ENCODE results near the gene AKAIN1. TPM values are rescaled to one million over a fixed set of nuclear protein-coding genes. Genes with fewer than 3 reads are reported as not detected.

The AKAIN1 gene
- total and polyA plus RNA-seq, 2 of the 8 experiments (the other 6 are each of a cell fraction or from before 2014, with no cell fraction given), result not detected

GRCh38 chr18:5093902-5094301 lies 103.2 kb downstream of the AKAIN1 start:
- no peak overlapping the region for H3K14ac ChIP-seq (ENCODE audit: insufficient read length)
- H3K36me3 ChIP-seq (ENCODE audit: control insufficient read depth in 2 of 4, insufficient read depth in 4 of 4, low read length in 3 of 4), result no peaks in the 10 kb centered on the region
- no peaks in the 10 kb centered on the region for H3K27me3 ChIP-seq (replicated peaks in 1 of 4; ENCODE audit: control insufficient read depth in 3 of 4, extremely low read depth in 1 of 4, insufficient read depth in 3 of 4, low read length in 3 of 4)
- no peak overlapping the region for H2BK5ac ChIP-seq (ENCODE audit: low read depth, low read length)
- H3K27ac ChIP-seq (ENCODE audit: low read depth, low read length), result no peak overlapping the region
- WGBS, 2 experiments (ENCODE audit: extremely low coverage in 1 of 2, insufficient coverage in 1 of 2, insufficient read length in 1 of 2, insufficient replicate concordance in 2 of 2, low coverage in 1 of 2, low lambda C conversion rate in 2 of 2, missing lambda C conversion rate in 1 of 2), result 93% methylated on average over 2 of the region's 2 CpGs; no CpG with 5 or more reads in 1 of the 2 experiments
- H3K56ac ChIP-seq (replicated peaks; ENCODE audit: insufficient read length, low read depth, low read length), result no peak overlapping the region
- no peak for FAIRE-seq
- POLR2A ChIA-PET (ENCODE audit: partially characterized antibody), result no interaction called here
- H3K79me2 ChIP-seq (ENCODE audit: control insufficient read depth in 1 of 2, insufficient read depth in 2 of 2, low read length in 2 of 2), result no peaks in the 10 kb centered on the region
- H3K18ac ChIP-seq (ENCODE audit: extremely low read depth, low read length), result no peak overlapping the region
- H3K23ac ChIP-seq (ENCODE audit: insufficient read length), result no peak overlapping the region
- H3K23me2 ChIP-seq (ENCODE audit: low read depth, low read length), result no peaks in the 10 kb centered on the region
- H3K4ac ChIP-seq (replicated peaks; ENCODE audit: insufficient read length, low read depth, low read length), result no peak overlapping the region
- peaks cover 0 to 7% (median 6%) of the 10 kb centered on the region in 4 experiments; a peak in 4 of 7 replicates for H3K4me1 ChIP-seq (replicated peaks in 1 of 4; ENCODE audit: control insufficient read depth in 3 of 4, insufficient read depth in 4 of 4, low read length in 3 of 4)
- no peak overlapping the region for H4K91ac ChIP-seq (replicated peaks; ENCODE audit: insufficient read length, low read length)
- H4K5ac ChIP-seq (ENCODE audit: insufficient read length, low read depth, low read length), result no peak overlapping the region
- CTCF ChIA-PET (ENCODE audit: partially characterized antibody), result interaction anchor here (1.0 kb wide), 1 partner anchor 15 kb away, joined by 3 read pairs; no protein-coding TSS in a partner anchor
- no peak for DNase-seq (ENCODE audit: low read depth in 1 of 2, low spot score in 2 of 2)
- H4K20me1 ChIP-seq (replicated peaks in 1 of 2; ENCODE audit: control insufficient read depth in 1 of 2, insufficient read depth in 2 of 2, low read length in 2 of 2), result no peaks in the 10 kb centered on the region
- H2BK120ac ChIP-seq (replicated peaks; ENCODE audit: low read depth, low read length), result no peak overlapping the region
- H3K79me1 ChIP-seq (ENCODE audit: low read depth, low read length), result no peaks in the 10 kb centered on the region
- H2AFZ ChIP-seq (ENCODE audit: low read length), result no peak overlapping the region
- H3K4me2 ChIP-seq (ENCODE audit: insufficient read depth in 1 of 2, low read depth in 2 of 2, low read length in 2 of 2), result no peak overlapping the region
- no peak overlapping the region for H2BK20ac ChIP-seq (ENCODE audit: low read length)
- no peak overlapping the region for H2BK15ac ChIP-seq (ENCODE audit: low read length)
- no peak overlapping the region for H2AK5ac ChIP-seq (ENCODE audit: low read depth, low read length)
- no peak overlapping the region for H3K9ac ChIP-seq (replicated peaks in 1 of 4; ENCODE audit: extremely low read depth in 1 of 4, low read depth in 3 of 4, low read length in 3 of 4)
- no peak overlapping the region for H4K8ac ChIP-seq (ENCODE audit: extremely low read depth, insufficient read depth, low read length)
- H2BK12ac ChIP-seq (ENCODE audit: low read depth, low read length), result no peak overlapping the region
- H3K9me3 ChIP-seq (ENCODE audit: insufficient read depth in 2 of 2, low read depth in 1 of 2, low read length in 1 of 2), result peaks cover 4 to 8% of the 10 kb centered on the region in 2 experiments; a peak in 2 of 4 replicates
- no peak overlapping the region for H3K4me3 ChIP-seq (ENCODE audit: extremely low read depth in 1 of 4, insufficient read depth in 2 of 4, low read depth in 3 of 4, low read length in 4 of 4)
- no peak for TF ChIP-seq EP300 (IDR thresholded peaks at IDR 0.05; ENCODE audit: borderline replicate concordance in 1 of 2, low read depth in 2 of 2, low read length in 2 of 2)
- TF ChIP-seq FOSL1 (IDR thresholded peaks at IDR 0.05; ENCODE audit: insufficient read depth, low read depth, low read length), result no peak
- no peak for TF ChIP-seq CREB1 (IDR thresholded peaks at IDR 0.05)
- no peak for TF ChIP-seq ATF2 (IDR thresholded peaks at IDR 0.05; ENCODE audit: low read length)
- TF ChIP-seq KDM4A (IDR thresholded peaks at IDR 0.05; ENCODE audit: low read depth, low read length, severe bottlenecking), result no peak
- TF ChIP-seq POLR2AphosphoS5 (IDR thresholded peaks at IDR 0.05; ENCODE audit: low read depth, low read length), result no peak
- TF ChIP-seq CTCF (IDR thresholded peaks at IDR 0.05; ENCODE audit: control extremely low read depth in 1 of 3, insufficient read depth in 1 of 3, low read depth in 1 of 3, low read length in 3 of 3), result no peak
- no peak for TF ChIP-seq YY1 (IDR thresholded peaks at IDR 0.05; ENCODE audit: low read depth, low read length)
- TF ChIP-seq SRF (IDR thresholded peaks at IDR 0.05; ENCODE audit: low read depth, low read length), result no peak
- no peak for TF ChIP-seq RFX5 (IDR thresholded peaks at IDR 0.05; ENCODE audit: borderline replicate concordance, low read depth, low read length)
